ENCODE results near the gene ATG3. TPM values are rescaled to one million over a fixed set of nuclear protein-coding genes. Genes with fewer than 3 reads are reported as not detected.
A peak's percentile ranks its signal among the peaks of the same experiment; 100 is the strongest.

ATG3 gene
- 10 to 100 TPM; 48.2 to 73.0 (median 63.5) TPM for polyA plus RNA-seq
- long read RNA-seq, donor 1 = 0 reads
- long read RNA-seq, donor 2, transcript ATG3-201 (12 exons, 1,570 nt) = major isoform, 12 of 20 reads
- long read RNA-seq, donor 2, partial matches to known transcripts = 0 of 20 reads
- long read RNA-seq, donor 2, other reads (novel, unspliced or antisense) = 5 of 20 reads
- long read RNA-seq, donor 3, transcript ATG3-201 (12 exons, 1,570 nt) = major isoform, 10 of 21 reads
- long read RNA-seq, donor 3, partial matches to known transcripts = 9 of 21 reads
- long read RNA-seq, donor 3, other reads (novel, unspliced or antisense) = 0 of 21 reads
- long read RNA-seq, donor 4, partial matches to known transcripts = 0 of 1 reads
- long read RNA-seq, donor 4, other reads (novel, unspliced or antisense) = 0 of 1 reads
- long read RNA-seq, donor 5, transcript ATG3-201 (12 exons, 1,570 nt) = major isoform, 6 of 11 reads
- long read RNA-seq, donor 5, partial matches to known transcripts = 0 of 11 reads
- long read RNA-seq, donor 5, other reads (novel, unspliced or antisense) = 0 of 11 reads
- long read RNA-seq, donor 6, transcript ATG3-201 (12 exons, 1,570 nt) = major isoform, 19 of 23 reads
- long read RNA-seq, donor 6, partial matches to known transcripts = 0 of 23 reads
- long read RNA-seq, donor 6, other reads (novel, unspliced or antisense) = 0 of 23 reads
- long read RNA-seq, donor 7 = 0 reads
- long read RNA-seq, donor 8, partial matches to known transcripts = 0 of 1 reads
- long read RNA-seq, donor 8, other reads (novel, unspliced or antisense) = 0 of 1 reads
- long read RNA-seq, donor 9, partial matches to known transcripts = 0 of 4 reads
- long read RNA-seq, donor 9, other reads (novel, unspliced or antisense) = 0 of 4 reads
- long read RNA-seq, donor 10, transcript ATG3-201 (12 exons, 1,570 nt) = major isoform, 15 of 21 reads
- long read RNA-seq, donor 10, partial matches to known transcripts = 0 of 21 reads
- long read RNA-seq, donor 10, other reads (novel, unspliced or antisense) = 0 of 21 reads

- no peaks in the 10 kb centered on the region for H3K27me3 ChIP-seq (ENCODE audit: control insufficient read depth in 3 of 3, insufficient read depth in 3 of 3, low read length in 3 of 3)
- peaks cover 0 to 12% (median 2%) of the 10 kb centered on the region in 3 donors for H3K4me1 ChIP-seq (ENCODE audit: control insufficient read depth in 3 of 3, insufficient read depth in 2 of 3, low read depth in 1 of 3, low read length in 2 of 3)
- no peaks in the 10 kb centered on the region for H3K9me3 ChIP-seq (ENCODE audit: control insufficient read depth in 2 of 2, insufficient read depth in 1 of 2, low read depth in 1 of 2, low read length in 1 of 2)
- FAIRE-seq (no peak), DNase-seq (peak; percentile 99 to 100)
- WGBS, 3 donors = 0% methylated on average over 45 to 58 of the region's 58 CpGs
- H3K27ac ChIP-seq (ENCODE audit: low read depth in 1 of 3, low read length in 2 of 3) = peak within 1 kb of the TSS; percentile 92 to 100 (median 97)
- peaks cover 0 to 9% (median 0%) of the 10 kb centered on the region in 3 donors for H3K36me3 ChIP-seq (ENCODE audit: control insufficient read depth in 3 of 3, insufficient read depth in 2 of 3, low read depth in 1 of 3, low read length in 3 of 3)
- peak within 1 kb of the TSS; percentile 75 to 95 (median 88) for H3K4me3 ChIP-seq (ENCODE audit: low read depth in 1 of 3, low read length in 3 of 3)
These were observed at the start of gene ATG3, which contains the start of gene SLC35A5 for GRCh38 chr3:112561734-112562529. TSS of gene ATG3 (minus strand) at chr3:112561962. CDS start at chr3:112561528, 434 bp downstream. TSS of gene SLC35A5 (plus strand) at chr3:112562045. CDS start at chr3:112563404, 1,359 bp downstream.

GRCh38 chr3:112610121-112610520, 48.4 kb upstream of the ATG3 start:
- WGBS, 3 donors = 75 to 85% (median 80%) methylated on average over 3 of the region's 3 CpGs
- no peak overlapping the region for H3K27ac ChIP-seq (ENCODE audit: low read depth in 1 of 3, low read length in 2 of 3)
- H3K36me3 ChIP-seq (ENCODE audit: control insufficient read depth in 3 of 3, insufficient read depth in 2 of 3, low read depth in 1 of 3, low read length in 3 of 3) = no peaks in the 10 kb centered on the region
- no peaks in the 10 kb centered on the region for H3K4me1 ChIP-seq (ENCODE audit: control insufficient read depth in 3 of 3, insufficient read depth in 2 of 3, low read depth in 1 of 3, low read length in 2 of 3)
- FAIRE-seq (no peak), DNase-seq (no peak)
- peaks cover 0 to 3% (median 0%) of the 10 kb centered on the region in 3 donors for H3K27me3 ChIP-seq (ENCODE audit: control insufficient read depth in 3 of 3, insufficient read depth in 3 of 3, low read length in 3 of 3)
- no peak overlapping the region for H3K4me3 ChIP-seq (ENCODE audit: low read depth in 1 of 3, low read length in 3 of 3)
- H3K9me3 ChIP-seq (ENCODE audit: control insufficient read depth in 2 of 2, insufficient read depth in 1 of 2, low read depth in 1 of 2, low read length in 1 of 2) = no peaks in the 10 kb centered on the region

GRCh38 chr3:112607863-112608262, 46.1 kb upstream of the ATG3 start:
- no peaks in the 10 kb centered on the region for H3K9me3 ChIP-seq (ENCODE audit: control insufficient read depth in 2 of 2, insufficient read depth in 1 of 2, low read depth in 1 of 2, low read length in 1 of 2)
- FAIRE-seq = no peak

GRCh38 chr3:112606098-112606497, 44.3 kb upstream of the ATG3 start:
- Histone ChIP-seq H3K4me3 (ENCODE audit: low read depth in 1 of 3, low read length in 3 of 3) (no peak overlapping the region), H3K4me1 (ENCODE audit: control insufficient read depth in 3 of 3, insufficient read depth in 2 of 3, low read depth in 1 of 3, low read length in 2 of 3) (no peaks in the 10 kb centered on the region), H3K27ac (ENCODE audit: low read depth in 1 of 3, low read length in 2 of 3) (no peak overlapping the region), H3K27me3 (ENCODE audit: control insufficient read depth in 3 of 3, insufficient read depth in 3 of 3, low read length in 3 of 3) (no peaks in the 10 kb centered on the region), H3K36me3 (ENCODE audit: control insufficient read depth in 3 of 3, insufficient read depth in 2 of 3, low read depth in 1 of 3, low read length in 3 of 3) (no peaks in the 10 kb centered on the region), H3K9me3 (ENCODE audit: control insufficient read depth in 2 of 2, insufficient read depth in 1 of 2, low read depth in 1 of 2, low read length in 1 of 2) (no peaks in the 10 kb centered on the region)
- WGBS, 3 donors = 92 to 96% (median 96%) methylated on average over 2 of the region's 2 CpGs
- no peak for FAIRE-seq
- no peak for DNase-seq

More at GRCh38 chr3:112607863-112608262, 46.1 kb upstream of the ATG3 start:
- Histone ChIP-seq H3K27me3 (ENCODE audit: control insufficient read depth in 3 of 3, insufficient read depth in 3 of 3, low read length in 3 of 3) (peaks cover 0 to 3% (median 0%) of the 10 kb centered on the region in 3 donors), H3K27ac (ENCODE audit: low read depth in 1 of 3, low read length in 2 of 3) (no peak overlapping the region), H3K4me1 (ENCODE audit: control insufficient read depth in 3 of 3, insufficient read depth in 2 of 3, low read depth in 1 of 3, low read length in 2 of 3) (no peaks in the 10 kb centered on the region), H3K36me3 (ENCODE audit: control insufficient read depth in 3 of 3, insufficient read depth in 2 of 3, low read depth in 1 of 3, low read length in 3 of 3) (no peaks in the 10 kb centered on the region), H3K4me3 (ENCODE audit: low read depth in 1 of 3, low read length in 3 of 3) (no peak overlapping the region)
- DNase-seq = no peak

GRCh38 chr3:112605285-112605684, 43.5 kb upstream of the ATG3 start:
- Histone ChIP-seq H3K36me3 (ENCODE audit: control insufficient read depth in 3 of 3, insufficient read depth in 2 of 3, low read depth in 1 of 3, low read length in 3 of 3) (no peaks in the 10 kb centered on the region), H3K4me1 (ENCODE audit: control insufficient read depth in 3 of 3, insufficient read depth in 2 of 3, low read depth in 1 of 3, low read length in 2 of 3) (no peaks in the 10 kb centered on the region), H3K9me3 (ENCODE audit: control insufficient read depth in 2 of 2, insufficient read depth in 1 of 2, low read depth in 1 of 2, low read length in 1 of 2) (no peaks in the 10 kb centered on the region), H3K27ac (ENCODE audit: low read depth in 1 of 3, low read length in 2 of 3) (no peak overlapping the region), H3K4me3 (ENCODE audit: low read depth in 1 of 3, low read length in 3 of 3) (no peak overlapping the region), H3K27me3 (ENCODE audit: control insufficient read depth in 3 of 3, insufficient read depth in 3 of 3, low read length in 3 of 3) (no peaks in the 10 kb centered on the region)
- no peak for FAIRE-seq
- DNase-seq = peak in 1 of 2 donors; percentile 6
- 77 to 92% (median 84%) methylated on average over 9 of the region's 9 CpGs for WGBS, 3 donors

- Histone ChIP-seq H3K4me3 (ENCODE audit: low read depth in 1 of 3, low read length in 3 of 3) (no peak overlapping the region), H3K36me3 (ENCODE audit: control insufficient read depth in 3 of 3, insufficient read depth in 2 of 3, low read depth in 1 of 3, low read length in 3 of 3) (no peaks in the 10 kb centered on the region), H3K27ac (ENCODE audit: low read depth in 1 of 3, low read length in 2 of 3) (no peak overlapping the region), H3K4me1 (ENCODE audit: control insufficient read depth in 3 of 3, insufficient read depth in 2 of 3, low read depth in 1 of 3, low read length in 2 of 3) (no peaks in the 10 kb centered on the region), H3K27me3 (ENCODE audit: control insufficient read depth in 3 of 3, insufficient read depth in 3 of 3, low read length in 3 of 3) (no peaks in the 10 kb centered on the region), H3K9me3 (ENCODE audit: control insufficient read depth in 2 of 2, insufficient read depth in 1 of 2, low read depth in 1 of 2, low read length in 1 of 2) (no peaks in the 10 kb centered on the region)
- no peak for FAIRE-seq
- WGBS, 3 donors = 53 to 68% (median 62%) methylated on average over 4 of the region's 4 CpGs
- no peak for DNase-seq
These were observed 42.8 kb upstream of the ATG3 start for GRCh38 chr3:112604536-112604935.

- no peak overlapping the region for H3K27ac ChIP-seq (ENCODE audit: low read depth in 1 of 3, low read length in 2 of 3)
These were observed 40.6 kb upstream of the ATG3 start for GRCh38 chr3:112602217-112602838.

More at GRCh38 chr3:112602217-112602838, 40.6 kb upstream of the ATG3 start:
- H3K9me3 ChIP-seq (ENCODE audit: control insufficient read depth in 2 of 2, insufficient read depth in 1 of 2, low read depth in 1 of 2, low read length in 1 of 2) = no peaks in the 10 kb centered on the region
- H3K27me3 ChIP-seq (ENCODE audit: control insufficient read depth in 3 of 3, insufficient read depth in 3 of 3, low read length in 3 of 3) = no peaks in the 10 kb centered on the region
- H3K36me3 ChIP-seq (ENCODE audit: control insufficient read depth in 3 of 3, insufficient read depth in 2 of 3, low read depth in 1 of 3, low read length in 3 of 3) = no peaks in the 10 kb centered on the region
- no peak overlapping the region for H3K4me3 ChIP-seq (ENCODE audit: low read depth in 1 of 3, low read length in 3 of 3)
- FAIRE-seq = no peak
- DNase-seq = no peak
- no peaks in the 10 kb centered on the region for H3K4me1 ChIP-seq (ENCODE audit: control insufficient read depth in 3 of 3, insufficient read depth in 2 of 3, low read depth in 1 of 3, low read length in 2 of 3)
